Muscle layer of duodenum (tissue), 2 donors: ENCODE measurements around the gene SFXN5.

Experiments
- H3K27ac ChIP-seq: one replicate; pipeline ENCODE4 v1.7.0; 2013; ENCODE audit warnings: mild to moderate bottlenecking, low read length
- H3K27me3 ChIP-seq: one replicate; pipeline ENCODE4 v1.7.0; 2013; ENCODE audit warnings: low read depth, mild to moderate bottlenecking, control low read depth, low read length
- H3K36me3 ChIP-seq, 2 donors: one replicate each; pipeline ENCODE4 v1.7.0; 2013; ENCODE audit warnings: low read length in 2 of 2, control low read depth in 1 of 2, mild to moderate bottlenecking in 1 of 2; ENCODE audit not compliant: insufficient read depth in 2 of 2, control insufficient read depth in 1 of 2
- H3K4me1 ChIP-seq, 2 donors: one replicate each; pipeline ENCODE4 v1.7.0; 2013; ENCODE audit warnings: low read length in 2 of 2, mild to moderate bottlenecking in 2 of 2, control low read depth in 1 of 2, moderate library complexity in 1 of 2; ENCODE audit not compliant: insufficient read depth in 2 of 2, control insufficient read depth in 1 of 2
- H3K4me3 ChIP-seq, 2 donors: one replicate each; pipeline ENCODE4 v1.7.0; 2013; ENCODE audit warnings: low read length in 2 of 2, low read depth in 1 of 2, mild to moderate bottlenecking in 1 of 2
- H3K9me3 ChIP-seq, 2 donors: one replicate each; pipeline ENCODE4 v1.7.0; 2013; ENCODE audit warnings: low read length in 2 of 2, control low read depth in 1 of 2, mild to moderate bottlenecking in 1 of 2; ENCODE audit not compliant: control insufficient read depth in 1 of 2
- donor health status: healthy.

Gene SFXN5

DNA sequence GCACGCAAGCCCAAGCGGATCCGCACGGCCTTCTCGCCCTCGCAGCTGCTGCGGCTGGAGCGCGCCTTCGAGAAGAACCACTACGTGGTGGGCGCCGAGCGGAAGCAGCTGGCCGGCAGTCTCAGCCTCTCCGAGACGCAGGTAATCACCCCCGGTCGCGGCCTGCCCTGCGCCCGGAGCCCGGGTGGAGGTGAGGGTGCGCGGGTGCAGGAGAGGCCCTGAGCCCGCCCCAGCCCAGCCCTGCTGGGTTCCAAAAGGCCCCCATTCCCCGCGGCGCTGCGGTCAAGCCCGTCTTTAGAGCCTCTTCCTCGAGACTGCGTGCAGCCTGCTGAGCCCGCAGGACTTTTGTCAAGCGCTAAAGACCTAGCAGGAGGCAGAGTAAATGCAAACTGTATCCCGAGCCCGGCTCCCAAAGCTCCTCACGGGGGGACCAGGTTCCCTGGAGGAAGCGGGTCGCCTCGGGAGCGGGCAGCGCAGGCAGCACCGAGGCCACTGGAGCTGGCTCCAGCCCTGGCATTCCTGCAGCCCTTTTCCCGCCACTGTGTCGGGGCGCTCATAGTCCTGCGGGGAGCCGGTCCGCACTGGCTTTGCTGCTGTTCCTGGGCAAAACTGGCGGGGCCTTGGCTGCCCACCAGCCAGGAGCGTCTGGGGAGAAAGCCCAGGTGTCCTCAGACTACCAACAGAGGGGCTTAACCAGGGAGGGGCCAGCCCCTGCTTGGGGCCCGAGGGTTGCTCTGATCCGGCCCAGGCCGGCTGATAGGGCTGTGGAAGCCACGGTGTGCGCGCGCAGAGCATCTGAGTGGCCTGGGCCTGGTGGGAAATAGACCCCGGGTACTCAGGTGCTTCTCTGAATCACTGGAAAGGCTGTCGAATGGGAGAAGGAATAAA is 146.9 kb downstream of the SFXN5 start:
- Histone ChIP-seq H3K27ac (no peak overlapping the region), H3K27me3 (peaks cover 83% of the 10 kb centered on the region), H3K36me3 (no peaks in the 10 kb centered on the region), H3K4me3 (peak overlapping the region in 1 of 2 donors; percentile 17), H3K9me3 (no peaks in the 10 kb centered on the region), H3K4me1 (peaks cover 0 to 28% of the 10 kb centered on the region in 2 donors)

- Histone ChIP-seq H3K27me3 (peaks cover 90% of the 10 kb centered on the region), H3K27ac (no peak overlapping the region), H3K4me3 (peak overlapping the region in 1 of 2 donors; percentile 17)
Observed at GRCh38 chr2:72923833-72924352, 147.6 kb downstream of the SFXN5 start.

DNA sequence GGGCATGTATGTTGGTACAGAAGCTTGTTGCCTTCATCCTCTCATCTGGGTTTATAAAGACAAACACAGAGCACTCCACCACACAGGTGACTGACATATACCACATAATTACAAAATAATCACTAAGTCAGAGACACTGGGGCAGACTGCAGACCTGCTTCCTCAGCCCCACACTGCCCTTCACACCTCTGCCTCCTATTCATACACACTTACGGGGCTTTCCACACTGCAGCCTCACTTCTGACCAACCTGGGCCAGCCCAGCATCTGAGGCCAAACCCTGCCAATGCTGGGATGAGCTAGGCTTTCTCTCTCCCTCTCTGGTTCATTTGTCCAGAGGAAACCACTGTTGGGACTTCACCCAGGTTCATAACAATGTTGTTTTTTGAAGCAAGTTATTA is 149.7 kb downstream of the SFXN5 start:
- no peaks in the 10 kb centered on the region for H3K36me3 ChIP-seq
- H3K27ac ChIP-seq: no peak overlapping the region
- H3K9me3 ChIP-seq: no peaks in the 10 kb centered on the region
- H3K4me3 ChIP-seq: no peak overlapping the region
- H3K27me3 ChIP-seq: peaks cover 89% of the 10 kb centered on the region
- H3K4me1 ChIP-seq: peaks cover 0 to 49% of the 10 kb centered on the region in 2 donors

More at GRCh38 chr2:72923833-72924352, 147.6 kb downstream of the SFXN5 start:
- no peaks in the 10 kb centered on the region for H3K9me3 ChIP-seq
- H3K4me1 ChIP-seq: peaks cover 0 to 28% of the 10 kb centered on the region in 2 donors
- H3K36me3 ChIP-seq: no peaks in the 10 kb centered on the region

- H3K4me3 ChIP-seq: peak overlapping the region in 1 of 2 donors; percentile 53
- peaks cover 89% of the 10 kb centered on the region for H3K27me3 ChIP-seq
- H3K27ac ChIP-seq: no peak overlapping the region
- no peaks in the 10 kb centered on the region for H3K36me3 ChIP-seq
- no peaks in the 10 kb centered on the region for H3K9me3 ChIP-seq
- peaks cover 0 to 55% of the 10 kb centered on the region in 2 donors for H3K4me1 ChIP-seq
Observed at GRCh38 chr2:72921088-72921851, 150.2 kb downstream of the SFXN5 start.

DNA sequence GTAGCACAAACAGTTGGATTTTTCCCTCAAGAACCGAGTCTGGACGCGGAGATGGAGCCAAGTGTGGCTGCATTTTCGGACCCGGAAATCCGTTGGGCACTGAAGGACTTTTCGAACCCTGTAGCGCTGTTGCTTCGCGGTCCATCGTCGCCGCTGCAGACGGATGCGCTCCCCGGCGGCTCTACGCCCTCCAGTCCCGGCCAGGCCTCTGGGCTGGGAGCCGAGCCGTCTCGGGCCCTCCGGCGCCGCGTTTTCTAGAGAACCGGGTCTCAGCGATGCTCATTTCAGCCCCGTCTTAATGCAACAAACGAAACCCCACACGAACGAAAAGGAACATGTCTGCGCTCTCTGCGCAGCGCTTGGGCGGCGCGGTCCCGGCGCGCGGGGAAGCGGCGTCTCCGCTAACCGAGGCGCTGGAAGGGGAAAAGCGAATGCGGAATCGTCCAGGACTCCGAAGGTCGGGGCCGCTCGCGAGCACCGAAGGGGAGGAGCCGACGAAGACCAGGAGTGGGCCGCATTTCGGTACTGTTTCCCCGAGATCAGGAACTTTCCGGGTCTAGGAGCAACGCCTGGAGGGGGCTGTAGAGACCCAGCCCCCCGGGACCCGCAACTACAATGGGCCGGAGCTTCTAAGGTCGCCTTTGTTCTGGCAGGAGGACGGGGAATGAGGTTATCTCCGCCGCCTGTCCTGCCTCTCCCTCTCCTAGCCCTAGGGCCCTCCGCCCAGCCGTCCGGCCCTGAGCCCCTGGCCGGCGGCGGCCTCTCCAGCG is 151.0 kb downstream of the SFXN5 start:
- H3K36me3 ChIP-seq: no peaks in the 10 kb centered on the region
- no peaks in the 10 kb centered on the region for H3K9me3 ChIP-seq
- H3K27me3 ChIP-seq: peaks cover 90% of the 10 kb centered on the region
- no peak overlapping the region for H3K27ac ChIP-seq
- H3K4me1 ChIP-seq: peaks cover 0 to 62% of the 10 kb centered on the region in 2 donors
- peak overlapping the region in 1 of 2 donors; percentile 53 for H3K4me3 ChIP-seq

DNA sequence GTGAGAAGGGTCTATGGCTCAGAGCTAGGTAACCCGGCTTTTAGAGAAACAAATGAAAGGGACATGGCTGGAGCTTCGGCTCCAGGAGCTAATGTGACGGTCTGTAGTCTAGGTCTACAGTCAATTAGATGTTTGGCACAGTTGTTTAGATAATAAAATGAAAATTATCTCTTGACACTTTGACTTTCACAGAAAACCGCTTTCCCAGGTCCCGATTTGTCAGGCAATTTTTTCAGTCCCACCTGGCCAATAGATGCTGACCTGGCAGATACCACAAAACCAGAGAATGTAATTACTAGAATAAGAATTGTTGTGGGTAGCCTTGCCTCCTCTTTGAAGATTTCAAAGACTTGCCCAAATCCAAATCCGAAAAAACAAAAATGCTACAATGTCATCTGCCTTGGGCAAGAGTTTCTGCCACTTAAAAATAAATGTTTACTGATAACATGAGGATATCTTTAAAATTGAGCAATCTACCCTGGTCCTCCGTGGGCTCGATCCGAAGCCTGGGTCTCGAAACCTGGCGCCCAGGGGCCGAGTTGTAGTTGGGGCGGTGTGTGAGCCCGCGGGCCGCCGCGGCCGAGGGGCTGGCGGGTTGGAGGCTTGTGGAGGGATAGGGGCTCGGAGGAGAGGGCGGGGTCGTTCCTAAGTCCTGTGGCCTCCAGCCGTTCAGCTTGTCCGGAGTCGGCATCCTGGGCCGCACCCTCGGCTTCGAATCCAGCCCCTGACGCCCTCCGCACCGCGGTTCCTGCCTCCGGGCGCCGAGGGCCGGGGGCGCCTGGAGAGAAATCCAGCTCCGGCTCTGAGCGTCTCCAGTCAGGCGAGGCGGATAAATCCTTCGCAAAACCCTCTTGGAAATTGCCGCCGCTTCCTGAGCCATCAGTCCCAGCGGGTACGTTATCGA is 151.8 kb downstream of the SFXN5 start:
- H3K36me3 ChIP-seq: no peaks in the 10 kb centered on the region
- peaks cover 90% of the 10 kb centered on the region for H3K27me3 ChIP-seq
- peak overlapping the region in 1 of 2 donors; percentile 53 for H3K4me3 ChIP-seq
- no peak overlapping the region for H3K27ac ChIP-seq
- H3K4me1 ChIP-seq: peaks cover 0 to 63% of the 10 kb centered on the region in 2 donors
- no peaks in the 10 kb centered on the region for H3K9me3 ChIP-seq

- Histone ChIP-seq H3K4me3 (peak overlapping the region in 1 of 2 donors; percentile 66), H3K27ac (no peak overlapping the region), H3K4me1 (peaks cover 0 to 54% of the 10 kb centered on the region in 2 donors), H3K36me3 (no peaks in the 10 kb centered on the region), H3K9me3 (no peaks in the 10 kb centered on the region), H3K27me3 (peaks cover 92% of the 10 kb centered on the region)
Observed at GRCh38 chr2:72917877-72918553, 153.5 kb downstream of the SFXN5 start.

DNA sequence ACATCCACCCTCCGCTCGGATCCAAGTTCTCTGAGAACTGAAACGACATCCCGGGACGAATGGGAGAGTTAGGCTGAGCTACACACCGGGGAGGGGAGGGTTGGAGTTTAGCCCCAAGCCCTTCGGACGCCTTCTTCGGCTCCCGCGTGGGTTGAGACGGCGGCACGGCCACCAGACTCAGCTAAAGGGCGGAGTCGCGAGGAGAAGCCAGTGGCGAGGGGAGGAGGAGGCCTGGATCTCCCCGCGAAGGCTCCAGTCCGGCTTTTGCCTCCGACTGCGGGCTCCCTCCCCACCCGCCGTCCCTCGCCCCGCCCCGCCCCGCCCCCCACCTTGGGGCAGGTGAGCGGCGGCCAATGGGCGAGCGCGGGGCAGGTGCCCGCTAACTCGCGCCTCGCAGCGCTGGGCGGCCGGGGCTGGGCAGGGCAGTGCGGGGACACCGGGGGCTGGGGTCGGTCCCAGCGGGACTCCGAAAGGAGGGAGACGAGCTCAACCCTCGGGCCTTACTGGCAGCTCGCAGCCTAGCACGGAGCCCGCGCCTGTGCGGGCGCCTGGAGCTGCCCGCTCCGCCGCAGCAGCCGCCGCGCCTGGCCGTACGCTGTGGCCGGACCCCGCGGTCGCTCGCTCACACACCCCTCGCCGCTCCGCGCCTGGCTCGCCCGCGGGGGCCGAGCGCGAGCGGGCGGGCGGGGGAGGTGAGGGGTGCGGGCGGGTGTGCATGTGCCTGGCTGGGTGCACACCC is 154.2 kb downstream of the SFXN5 start, which contains the start of gene EMX1:
Gene EMX1, plus strand, starts transcription at position 382 of the 739 bp plus-strand sequence. Its CDS starts 334 bp downstream, at position 716.
- H3K27me3 ChIP-seq: peaks cover 85% of the 10 kb centered on the region
- H3K36me3 ChIP-seq: no peaks in the 10 kb centered on the region
- H3K27ac ChIP-seq: no peak within 1 kb of the TSS
- H3K4me3 ChIP-seq: peak within 1 kb of the TSS; percentile 48 to 66
- H3K9me3 ChIP-seq: no peaks in the 10 kb centered on the region
- peaks cover 0 to 54% of the 10 kb centered on the region in 2 donors for H3K4me1 ChIP-seq

- no peaks in the 10 kb centered on the region for H3K36me3 ChIP-seq
- H3K9me3 ChIP-seq: no peaks in the 10 kb centered on the region
- H3K4me1 ChIP-seq: peaks cover 0 to 54% of the 10 kb centered on the region in 2 donors
- H3K27me3 ChIP-seq: peaks cover 81% of the 10 kb centered on the region
- H3K27ac ChIP-seq: no peak overlapping the region
- peak overlapping the region; percentile 48 to 66 for H3K4me3 ChIP-seq
Observed at GRCh38 chr2:72916743-72917137, 154.8 kb downstream of the SFXN5 start.
